ENCODE data around the gene CDK4. TPM values are rescaled to one million over a fixed set of nuclear protein-coding genes. Genes with fewer than 3 reads are reported as not detected.

The CDK4 gene
- total and polyA plus RNA-seq, 4 donors: 28.1 to 69.1 (median 38.2) TPM

GRCh38 chr12:57780284-57780897 lies 28.3 kb upstream of the CDK4 start (continued):
- TF ChIP-seq NR2F2 (IDR thresholded peaks at IDR 0.05) (no peak), FOXA1 (IDR thresholded peaks at IDR 0.05) (no peak), ATF3 (IDR thresholded peaks at IDR 0.05) (no peak), YY1 (IDR thresholded peaks at IDR 0.05) (no peak)

- WGBS: 85% methylated on average over 1 of the region's 1 CpG
- Histone ChIP-seq H3K9ac (ENCODE audit: low read depth in 1 of 2, low read length in 2 of 2) (no peak overlapping the region), H3K27me3 (ENCODE audit: control insufficient read depth in 4 of 4, insufficient read depth in 4 of 4, low read length in 3 of 4) (no peaks in the 10 kb centered on the region), H3K27ac (ENCODE audit: low read depth in 1 of 2, low read length in 2 of 2) (no peak overlapping the region), H3K36me3 (ENCODE audit: control insufficient read depth in 4 of 4, insufficient read depth in 3 of 4, low read depth in 1 of 4, low read length in 3 of 4) (peaks cover 0 to 3% (median 0%) of the 10 kb centered on the region in 4 donors), H3K9me3 (ENCODE audit: control insufficient read depth in 4 of 4, low read length in 3 of 4) (no peaks in the 10 kb centered on the region), H3K4me3 (ENCODE audit: low read depth in 1 of 3, low read length in 3 of 3) (no peak overlapping the region), H3K4me1 (ENCODE audit: control insufficient read depth in 4 of 4, insufficient read depth in 4 of 4, low read length in 3 of 4) (peaks cover 0 to 17% (median 15%) of the 10 kb centered on the region in 4 donors)
- DNase-seq (ENCODE audit: low spot score): no peak
- TF ChIP-seq SP1 (IDR thresholded peaks at IDR 0.05) (no peak), NR2F2 (IDR thresholded peaks at IDR 0.05) (no peak), ATF3 (IDR thresholded peaks at IDR 0.05) (no peak), EGR1 (IDR thresholded peaks at IDR 0.05; ENCODE audit: low read depth in 2 of 2) (no peak), GABPA (IDR thresholded peaks at IDR 0.05 in 1 of 2, conservative IDR thresholded peaks at IDR 0.05 in 1 of 2) (no peak), YY1 (IDR thresholded peaks at IDR 0.05) (no peak), ZBTB33 (IDR thresholded peaks at IDR 0.05) (no peak), CTCF (IDR thresholded peaks at IDR 0.05; ENCODE audit: low read depth, low read length, missing input control) (no peak), MAX (IDR thresholded peaks at IDR 0.05) (no peak), FOXA2 (IDR thresholded peaks at IDR 0.05) (no peak), FOXA1 (IDR thresholded peaks at IDR 0.05) (no peak)
These were observed 27.6 kb upstream of the CDK4 start for GRCh38 chr12:57779736-57780135.

GRCh38 chr12:57777911-57778310 lies 25.8 kb upstream of the CDK4 start:
- H3K36me3 ChIP-seq (ENCODE audit: control insufficient read depth in 4 of 4, insufficient read depth in 3 of 4, low read depth in 1 of 4, low read length in 3 of 4): peaks cover 0 to 3% (median 0%) of the 10 kb centered on the region in 4 donors
- no peaks in the 10 kb centered on the region for H3K9me3 ChIP-seq (ENCODE audit: control insufficient read depth in 4 of 4, low read length in 3 of 4)
- no peak overlapping the region for H3K9ac ChIP-seq (ENCODE audit: low read depth in 1 of 2, low read length in 2 of 2)
- no peak for DNase-seq (ENCODE audit: low spot score)
- peaks cover 0 to 9% (median 5%) of the 10 kb centered on the region in 4 donors for H3K4me1 ChIP-seq (ENCODE audit: control insufficient read depth in 4 of 4, insufficient read depth in 4 of 4, low read length in 3 of 4)
- no peak overlapping the region for H3K27ac ChIP-seq (ENCODE audit: low read depth in 1 of 2, low read length in 2 of 2)
- WGBS: 98% methylated on average over 7 of the region's 7 CpGs
- no peak overlapping the region for H3K4me3 ChIP-seq (ENCODE audit: low read depth in 1 of 3, low read length in 3 of 3)
- no peaks in the 10 kb centered on the region for H3K27me3 ChIP-seq (ENCODE audit: control insufficient read depth in 4 of 4, insufficient read depth in 4 of 4, low read length in 3 of 4)
- TF ChIP-seq MAX (IDR thresholded peaks at IDR 0.05) (no peak), CTCF (IDR thresholded peaks at IDR 0.05; ENCODE audit: low read depth, low read length, missing input control) (no peak), YY1 (IDR thresholded peaks at IDR 0.05) (no peak), RAD21 (IDR thresholded peaks at IDR 0.05) (no peak), TAF1 (conservative IDR thresholded peaks at IDR 0.05) (no peak), RXRA (IDR thresholded peaks at IDR 0.05) (no peak), NR2F2 (IDR thresholded peaks at IDR 0.05) (no peak)
